HG02981 (cell line): ENCODE results near the gene NSMCE1.

Experiments
- ATAC-seq: cut with Tn5 transposase; IDR thresholded peaks from one replicate; pipeline ENCODE4 v1.9.1; 2021; ENCODE audit warnings: mild to moderate bottlenecking, moderate library complexity; ENCODE audit not compliant: unreplicated experiment

The NSMCE1 gene

DNA sequence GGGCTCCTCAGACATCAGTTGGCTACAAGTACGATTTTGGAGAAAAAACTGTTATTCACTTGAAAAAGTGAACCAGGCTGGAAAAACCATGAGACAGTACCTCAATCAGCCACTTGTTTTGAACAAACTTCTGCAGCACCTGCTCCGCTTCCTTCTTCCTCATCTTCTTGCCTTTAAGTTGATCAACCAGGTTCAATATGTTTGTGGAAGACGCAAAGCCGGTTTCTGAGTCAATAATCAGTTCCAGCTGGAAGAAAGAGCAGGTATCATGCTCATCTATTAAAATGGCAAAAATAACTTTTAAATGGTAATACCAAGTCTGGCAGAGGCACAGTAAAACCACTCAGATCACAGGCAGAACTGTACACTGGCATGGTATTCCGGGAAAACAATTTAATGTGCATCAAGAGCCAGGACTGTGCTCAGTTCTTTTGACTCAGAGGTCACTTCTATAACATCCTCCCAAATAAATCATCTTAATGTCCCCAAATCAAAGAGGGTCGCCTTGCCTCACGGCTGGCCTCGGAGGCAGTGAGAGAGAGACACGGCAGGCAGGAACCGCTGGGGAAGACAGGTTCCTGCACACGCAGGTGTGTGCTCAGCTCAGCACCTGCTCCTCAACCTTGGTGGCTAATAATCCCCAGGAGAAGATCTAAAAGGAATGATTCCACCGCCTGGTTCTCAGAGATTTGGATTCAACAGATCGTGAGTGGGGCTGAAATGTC is 35.5 kb downstream of the NSMCE1 start:
- ATAC-seq = no peak

DNA sequence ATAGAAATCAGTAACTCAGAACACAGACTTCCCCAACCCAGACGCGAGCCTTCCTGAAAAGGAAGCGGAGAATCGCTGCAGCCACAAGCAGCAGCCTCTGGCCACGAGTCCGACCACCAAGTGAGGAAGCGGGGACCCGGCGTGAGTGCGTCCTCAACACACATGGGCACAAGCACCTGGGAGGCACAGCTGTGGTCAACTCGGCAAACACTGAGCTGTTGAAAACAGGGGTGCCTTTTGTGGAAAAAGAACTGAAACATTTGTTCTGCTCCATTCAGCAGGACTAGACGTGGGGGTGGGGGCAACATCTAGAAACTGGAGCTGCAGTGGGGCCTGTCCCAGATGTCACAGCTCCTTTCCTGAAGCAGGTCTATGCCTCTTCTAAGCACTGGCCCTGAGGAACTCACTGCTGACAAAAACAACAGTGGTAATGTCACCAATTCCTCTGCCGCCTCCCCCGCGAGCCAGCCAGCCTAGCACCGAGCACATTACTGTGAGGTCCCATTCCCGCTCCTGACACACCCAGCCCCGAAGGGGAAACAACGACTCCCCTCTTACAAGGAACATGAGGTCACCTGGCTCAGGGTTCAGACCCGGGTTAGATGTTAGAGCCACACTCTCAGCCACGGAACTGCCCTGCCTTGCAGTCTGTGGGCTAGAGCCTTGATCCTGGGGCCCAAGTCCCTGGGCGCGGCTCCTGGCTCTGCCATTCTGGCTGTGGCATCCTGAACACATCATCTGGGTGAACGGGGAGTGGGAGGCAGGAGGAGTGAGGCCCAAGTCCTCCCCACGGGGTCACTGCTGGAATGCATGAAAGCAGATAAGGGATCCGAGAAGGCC is 36.3 kb downstream of the NSMCE1 start:
- ATAC-seq = peak; percentile 41

DNA sequence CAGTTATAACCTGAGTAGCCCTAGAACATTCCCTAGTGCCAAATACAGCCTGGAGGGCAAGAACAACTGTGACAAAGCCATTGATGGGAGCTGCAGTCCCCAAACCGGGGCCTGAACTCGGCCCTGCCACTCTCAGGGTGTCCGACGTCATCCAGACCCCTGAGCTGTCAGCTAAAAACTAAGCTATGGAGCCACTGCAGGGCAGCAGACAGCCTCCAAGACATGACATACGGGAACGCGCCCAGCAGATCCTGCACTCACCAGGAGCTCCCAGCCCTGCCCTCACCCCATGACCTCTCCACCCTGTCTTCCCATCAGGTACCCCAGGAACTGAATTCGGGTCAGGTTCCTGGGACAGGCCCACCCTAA is 36.9 kb downstream of the NSMCE1 start:
- peak; percentile 5 for ATAC-seq

DNA sequence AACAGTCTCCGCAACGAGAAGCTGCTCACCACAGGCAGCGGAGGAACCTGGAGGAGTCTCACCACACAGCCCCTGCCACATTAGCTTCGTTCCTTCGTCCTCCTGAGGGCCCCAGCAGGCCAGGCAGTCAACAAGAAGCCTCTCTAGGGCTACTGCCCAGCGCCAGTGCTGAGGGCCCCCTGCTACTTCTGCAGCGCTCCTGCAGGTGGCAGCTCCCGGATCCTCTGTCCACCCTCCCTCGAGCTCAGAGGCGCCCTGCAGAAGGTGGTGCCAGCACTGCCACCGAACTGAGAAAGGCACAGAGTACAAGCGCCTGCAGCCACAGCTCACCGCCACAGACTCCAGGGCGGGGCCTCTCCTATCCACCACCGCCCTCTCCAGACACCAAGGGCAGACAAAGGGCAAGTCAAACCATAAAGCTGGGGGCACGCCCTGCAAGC is 38.0 kb downstream of the NSMCE1 start:
- ATAC-seq = no peak

- no peak for ATAC-seq
These were observed 38.6 kb downstream of the NSMCE1 start for GRCh38 chr16:27229891-27230470.

GRCh38 chr16:27228621-27229501 is 39.7 kb downstream of the NSMCE1 start:
- no peak for ATAC-seq

GRCh38 chr16:27228045-27228444 is 40.5 kb downstream of the NSMCE1 start:
- ATAC-seq = no peak

DNA sequence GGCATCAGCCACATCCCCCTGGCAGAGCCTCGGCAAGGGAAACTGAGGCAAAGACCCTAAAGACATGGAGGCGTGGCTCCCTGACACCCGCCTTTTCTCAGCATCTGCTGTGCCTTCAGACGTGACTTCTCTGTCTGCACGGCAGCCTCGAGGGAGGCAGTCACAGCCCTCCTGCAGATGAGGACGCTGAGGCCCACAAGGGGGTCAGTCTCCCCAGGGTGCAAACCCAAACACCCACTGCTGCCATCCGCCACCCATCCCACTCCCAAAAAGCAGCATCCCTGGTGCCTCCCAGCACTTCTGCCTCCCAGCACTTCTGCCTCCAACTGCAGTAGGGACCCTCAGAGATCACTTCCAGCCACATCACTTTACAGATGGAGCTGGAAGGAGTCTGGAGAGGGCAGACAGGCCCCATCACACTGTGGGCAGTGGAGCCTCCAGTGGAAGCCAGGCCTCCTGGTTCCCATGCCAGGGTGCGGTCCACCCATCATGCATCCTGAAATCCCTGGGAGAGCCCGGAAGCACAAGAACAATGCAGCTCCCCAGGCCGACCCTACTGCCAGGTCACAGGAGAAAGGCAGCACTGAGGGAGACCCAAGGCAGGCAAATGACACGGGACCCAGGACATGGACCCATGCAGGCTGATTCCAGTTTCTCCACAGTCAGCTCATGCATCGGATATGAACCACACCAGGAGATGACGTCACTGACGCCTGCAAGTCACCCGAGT is 41.4 kb downstream of the NSMCE1 start:
- ATAC-seq = no peak

GRCh38 chr16:27226476-27226875 is 42.1 kb downstream of the NSMCE1 start:
- ATAC-seq = no peak

- ATAC-seq = no peak
These were observed 42.8 kb downstream of the NSMCE1 start for GRCh38 chr16:27225536-27226360.

- no peak for ATAC-seq
These were observed 43.8 kb downstream of the NSMCE1 start for GRCh38 chr16:27224741-27225300.

- ATAC-seq = no peak
These were observed 44.3 kb downstream of the NSMCE1 start for GRCh38 chr16:27224271-27224737.

DNA sequence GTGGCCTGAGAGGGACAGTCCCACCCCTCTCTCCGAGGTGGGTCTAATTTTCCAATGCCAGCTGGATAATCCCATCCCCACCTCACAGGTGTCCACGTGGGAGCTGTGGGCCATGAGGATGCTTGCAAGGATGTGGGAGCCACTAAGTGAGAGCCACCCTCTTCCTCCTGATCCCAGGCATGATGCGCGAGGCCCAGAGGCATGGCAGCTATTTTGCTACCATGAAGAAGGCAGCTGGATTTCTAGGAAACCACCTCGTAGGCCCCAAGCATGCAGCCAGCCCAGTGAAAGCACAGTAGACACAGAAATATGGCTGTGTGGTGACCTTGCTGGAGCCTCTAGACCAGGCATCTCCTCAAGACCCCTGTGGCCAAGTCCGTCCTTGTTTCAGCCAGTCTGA is 44.9 kb downstream of the NSMCE1 start:
- no peak for ATAC-seq

DNA sequence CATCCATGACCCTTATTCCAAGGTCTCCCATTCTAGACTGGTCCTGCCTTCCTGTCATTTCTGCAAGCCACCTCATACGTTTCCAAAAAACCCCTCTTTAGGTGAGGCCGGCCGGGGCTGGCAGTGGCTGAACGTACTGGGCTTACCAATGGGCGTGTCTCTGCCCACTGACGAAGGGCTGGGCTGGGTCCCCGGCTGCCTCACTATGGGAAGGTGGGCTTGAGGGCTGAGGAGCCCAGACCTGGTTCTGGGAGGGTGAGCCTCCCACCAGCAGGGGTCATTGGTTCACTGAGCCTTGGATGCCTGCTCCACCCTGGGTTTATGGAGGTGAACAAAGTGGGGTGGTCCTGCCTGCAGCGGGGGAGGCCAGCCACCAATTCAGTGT is 45.4 kb downstream of the NSMCE1 start:
- ATAC-seq = no peak

DNA sequence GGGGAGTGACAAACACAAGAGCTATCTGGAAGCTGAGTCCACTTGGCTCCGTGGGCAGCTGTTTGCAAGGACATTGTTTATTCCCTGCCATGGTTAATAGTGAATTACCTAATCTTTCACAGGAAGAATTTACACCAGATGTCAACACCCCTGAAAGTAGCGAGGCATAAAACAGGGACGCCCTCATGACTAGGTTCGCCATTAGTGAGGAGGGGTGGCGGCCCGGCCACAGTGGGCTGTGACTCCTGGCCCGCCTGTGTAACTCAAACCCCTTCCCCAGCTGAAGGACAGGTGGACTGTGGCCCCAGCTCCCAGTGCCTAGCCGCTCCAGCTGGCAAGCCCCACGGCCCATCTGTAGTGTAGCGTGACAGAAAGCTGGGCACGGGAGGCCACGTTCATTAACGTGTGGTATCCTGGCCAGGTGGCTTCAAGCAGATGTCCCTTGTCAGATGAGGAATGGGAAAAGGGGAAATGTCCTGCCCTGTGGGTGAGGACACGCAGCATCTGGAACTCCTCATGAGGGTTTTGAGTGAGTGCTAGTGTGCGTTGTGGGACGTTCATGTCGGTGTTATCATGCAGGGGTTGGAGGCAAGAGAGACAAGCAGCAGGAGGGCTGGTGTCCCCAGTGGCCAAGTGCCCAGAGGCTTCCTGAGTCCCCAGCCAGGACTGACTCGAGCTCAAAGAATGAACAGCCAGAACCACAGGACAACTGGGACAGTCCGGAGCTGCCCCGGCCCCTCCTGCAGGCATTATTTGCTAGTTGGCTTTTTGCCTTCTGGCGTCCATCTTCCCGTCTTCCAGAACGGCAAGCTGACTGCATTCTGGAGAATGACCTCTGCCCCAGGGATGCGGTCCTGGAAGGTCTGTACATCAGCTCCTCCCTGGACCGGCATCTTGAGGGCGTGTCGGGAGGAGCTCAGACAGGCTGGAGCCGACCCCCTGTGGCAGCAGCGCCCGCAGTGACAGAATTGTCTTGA is 46.0 kb downstream of the NSMCE1 start:
- ATAC-seq = no peak

DNA sequence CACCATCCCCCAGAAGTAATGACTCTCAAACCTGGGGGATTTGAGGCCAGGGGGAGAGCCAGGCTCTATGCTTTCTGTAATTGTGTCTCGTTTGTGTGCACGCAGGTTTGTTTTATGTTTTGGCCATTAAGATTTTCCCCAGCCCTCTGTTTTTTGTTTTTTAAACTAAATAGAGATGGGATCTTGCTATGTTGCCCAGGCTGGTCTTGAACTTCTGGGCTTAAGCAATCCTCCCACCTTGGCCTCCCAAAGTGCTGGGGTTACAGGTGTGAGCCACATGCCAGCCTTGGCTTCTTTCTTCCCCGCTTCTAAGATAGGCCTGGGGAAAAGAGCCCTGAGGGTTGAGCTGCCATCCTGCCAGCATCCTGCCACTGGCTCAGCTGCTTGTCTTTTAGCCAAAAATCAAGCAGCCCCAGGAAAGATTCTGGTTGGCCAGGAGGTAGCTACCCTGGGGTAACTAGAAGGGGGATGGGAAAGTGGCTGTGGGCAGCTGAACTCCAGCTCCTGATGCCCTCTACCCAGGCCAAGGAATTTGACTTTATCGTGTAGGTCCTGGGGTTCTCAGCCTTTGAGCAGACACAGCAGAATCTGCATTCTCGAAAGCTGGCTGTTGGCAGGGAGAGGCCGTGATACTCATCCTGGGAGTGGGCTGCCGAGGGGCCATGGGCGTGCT is 46.9 kb downstream of the NSMCE1 start:
- no peak for ATAC-seq

GRCh38 chr16:27220991-27221390 is 47.6 kb downstream of the NSMCE1 start:
- ATAC-seq = no peak
